H1 (cell line): Measurements from ENCODE around the gene MRM2. TPM values are rescaled to one million over a fixed set of nuclear protein-coding genes. Genes with fewer than 3 reads are reported as not detected.

Experiments
- CTCF ChIA-PET: fragments of 300-600 bp; sonication (Branson Sonifier 250); formaldehyde crosslinking; loops from one replicate; lab custom pipeline; 2021; ENCODE audit not compliant: partially characterized antibody; lab: Charles Lee
- POLR2A ChIA-PET: fragments of 300-600 bp; sonication (Branson Sonifier 250); formaldehyde crosslinking; loops from one replicate; lab custom pipeline; 2021; ENCODE audit warnings: inconsistent platforms; ENCODE audit not compliant: partially characterized antibody; lab: Charles Lee
- DNase-seq, 2 experiments: peaks; one replicate each; pipeline versions ENCODE4 v3.0.0 to v3.0.0-alpha.2; 2010 to 2022; ENCODE audit warnings: low spot score in 2 of 2, low read depth in 1 of 2, mixed read lengths in 1 of 2
- FAIRE-seq: peaks from 2 replicates; lab custom pipeline; 2011; peaks lifted over from hg19 to GRCh38; lab: Jason Lieb, UNC
- H2AFZ ChIP-seq: 2 replicates; pipeline ENCODE4 v1.8.1; 2012; ENCODE audit warnings: low read length, inconsistent platforms
- H2AK5ac ChIP-seq: 2 replicates; pipeline ENCODE4 v1.6.1; 2013; ENCODE audit warnings: low read depth, low read length
- H2BK120ac ChIP-seq: replicated peaks from 2 replicates; pipeline ENCODE3; 2013; ENCODE audit warnings: low read depth, low read length, inconsistent platforms
- H2BK12ac ChIP-seq: 2 replicates; pipeline ENCODE4 v1.6.1; 2013; ENCODE audit warnings: low read depth, low read length
- H2BK15ac ChIP-seq: 2 replicates; pipeline ENCODE4 v1.6.1; 2013; ENCODE audit warnings: low read length
- H2BK20ac ChIP-seq: 2 replicates; pipeline ENCODE4 v1.6.1; 2013; ENCODE audit warnings: low read length
- H2BK5ac ChIP-seq: 2 replicates; pipeline ENCODE4 v1.6.1; 2013; ENCODE audit warnings: low read depth, low read length
- H3K14ac ChIP-seq: 2 replicates; pipeline ENCODE4 v1.6.1; 2013; ENCODE audit warnings: inconsistent platforms; ENCODE audit not compliant: insufficient read length
- H3K18ac ChIP-seq: 2 replicates; pipeline ENCODE4 v1.6.1; 2013; ENCODE audit warnings: low read length; ENCODE audit errors: extremely low read depth
- H3K23ac ChIP-seq: 2 replicates; pipeline ENCODE4 v1.6.1; 2013; ENCODE audit warnings: inconsistent platforms; ENCODE audit not compliant: insufficient read length
- H3K23me2 ChIP-seq: 2 replicates; pipeline ENCODE4 v1.6.1; 2013; ENCODE audit warnings: low read depth, low read length
- H3K27ac ChIP-seq: 2 replicates; pipeline ENCODE4 v1.6.1; 2011; ENCODE audit warnings: low read depth, low read length, inconsistent platforms
- H3K27me3 ChIP-seq, 4 experiments: replicated peaks in 1 of 4; 1 replicate in 1 of 4; 2 replicates in 3 of 4; pipeline versions ENCODE4 v1.6.1 to v1.8.1; 2011 to 2013; ENCODE audit warnings: low read length in 3 of 4, mild to moderate bottlenecking in 3 of 4, inconsistent platforms in 2 of 4, mixed read lengths in 2 of 4, moderate library complexity in 1 of 4; ENCODE audit not compliant: control insufficient read depth in 3 of 4, insufficient read depth in 3 of 4; ENCODE audit errors: extremely low read depth in 1 of 4
- H3K36me3 ChIP-seq, 4 experiments: 2 replicates each; pipeline versions ENCODE4 v1.6.1 to v1.8.1; 2011 to 2013; ENCODE audit warnings: mild to moderate bottlenecking in 4 of 4, low read length in 3 of 4, moderate library complexity in 2 of 4, control low read depth in 1 of 4, inconsistent platforms in 1 of 4; ENCODE audit not compliant: insufficient read depth in 4 of 4, control insufficient read depth in 2 of 4
- H3K4ac ChIP-seq: replicated peaks from 2 replicates; pipeline ENCODE3; 2013; ENCODE audit warnings: low read length, low read depth, mixed read lengths, inconsistent platforms; ENCODE audit not compliant: insufficient read length
- H3K4me1 ChIP-seq, 4 experiments: replicated peaks in 1 of 4; 1 replicate in 1 of 4; 2 replicates in 3 of 4; pipeline versions ENCODE4 v1.6.1 to v1.8.1; 2011 to 2013; ENCODE audit warnings: low read length in 3 of 4, inconsistent platforms in 2 of 4, mixed read lengths in 1 of 4; ENCODE audit not compliant: insufficient read depth in 4 of 4, control insufficient read depth in 3 of 4
- H3K4me2 ChIP-seq, 2 experiments: 2 replicates each; pipeline versions ENCODE4 v1.6.1 to v1.8.1; 2011 to 2013; ENCODE audit warnings: low read depth in 2 of 2, low read length in 2 of 2, control low read depth in 1 of 2, inconsistent platforms in 1 of 2, mild to moderate bottlenecking in 1 of 2; ENCODE audit not compliant: insufficient read depth in 1 of 2
- H3K4me3 ChIP-seq, 4 experiments: fragments of 200-600, 300-600 bp in 1 of 4; sonication (generic), shearing (Covaris generic), sonication (Bioruptor Twin) in 1 of 4; 2 replicates each; pipeline versions ENCODE4 v1.5.1 to v1.8.1; 2011 to 2016; ENCODE audit warnings: low read length in 4 of 4, low read depth in 3 of 4, control low read depth in 2 of 4, inconsistent platforms in 2 of 4, mild to moderate bottlenecking in 2 of 4, mixed read lengths in 1 of 4, moderate library complexity in 1 of 4; ENCODE audit not compliant: insufficient read depth in 2 of 4; ENCODE audit errors: extremely low read depth in 1 of 4
- H3K56ac ChIP-seq: replicated peaks from 2 replicates; pipeline ENCODE3; 2013; ENCODE audit warnings: low read depth, mild to moderate bottlenecking, mixed read lengths, low read length, inconsistent platforms; ENCODE audit not compliant: insufficient read length
- H3K79me1 ChIP-seq: 2 replicates; pipeline ENCODE4 v1.6.1; 2013; ENCODE audit warnings: low read depth, low read length, control low read depth
- H3K79me2 ChIP-seq, 2 experiments: 2 replicates each; pipeline versions ENCODE4 v1.6.1 to v1.8.1; 2012 to 2013; ENCODE audit warnings: low read length in 2 of 2, mild to moderate bottlenecking in 2 of 2, inconsistent platforms in 1 of 2; ENCODE audit not compliant: insufficient read depth in 2 of 2, control insufficient read depth in 1 of 2
- H3K9ac ChIP-seq, 4 experiments: replicated peaks in 1 of 4; 1 replicate in 1 of 4; 2 replicates in 3 of 4; pipeline versions ENCODE4 v1.6.1 to v1.8.1; 2011 to 2013; ENCODE audit warnings: low read depth in 3 of 4, low read length in 3 of 4, control low read depth in 2 of 4, mild to moderate bottlenecking in 2 of 4, moderate library complexity in 2 of 4, inconsistent platforms in 1 of 4; ENCODE audit errors: extremely low read depth in 1 of 4
- H3K9me3 ChIP-seq, 2 experiments: 2 replicates each; pipeline versions ENCODE4 v1.6.1 to v1.8.1; 2012 to 2013; ENCODE audit warnings: mild to moderate bottlenecking in 2 of 2, moderate library complexity in 2 of 2, control low read depth in 1 of 2, inconsistent platforms in 1 of 2, low read depth in 1 of 2, low read length in 1 of 2, mixed read lengths in 1 of 2; ENCODE audit not compliant: insufficient read depth in 2 of 2
- H4K20me1 ChIP-seq, 2 experiments: replicated peaks in 1 of 2; 2 replicates each; pipeline versions ENCODE3 to v1.8.1; 2011 to 2013; ENCODE audit warnings: inconsistent platforms in 2 of 2, low read length in 2 of 2, mild to moderate bottlenecking in 1 of 2; ENCODE audit not compliant: insufficient read depth in 2 of 2, control insufficient read depth in 1 of 2
- H4K5ac ChIP-seq: 2 replicates; pipeline ENCODE4 v1.6.1; 2013; ENCODE audit warnings: low read length, low read depth, mixed read lengths, inconsistent platforms; ENCODE audit not compliant: insufficient read length
- H4K8ac ChIP-seq: 2 replicates; pipeline ENCODE4 v1.8.0; 2013; ENCODE audit warnings: mild to moderate bottlenecking, moderate library complexity, low read length, inconsistent platforms; ENCODE audit not compliant: insufficient read depth; ENCODE audit errors: extremely low read depth
- H4K91ac ChIP-seq: replicated peaks from 2 replicates; pipeline ENCODE3; 2013; ENCODE audit warnings: low read length, mixed read lengths, inconsistent platforms; ENCODE audit not compliant: insufficient read length
- ATF3 ChIP-seq: IDR thresholded peaks from 2 replicates; pipeline ENCODE4 v1.6.1; 2011; ENCODE audit warnings: low read depth, mild to moderate bottlenecking, low read length; ENCODE audit not compliant: insufficient read depth
- CBX8 ChIP-seq: fragments of 300-800, 300-1000 bp; sonication (generic); IDR thresholded peaks from 2 replicates; pipeline ENCODE4 v1.7.1; 2016; ENCODE audit warnings: low read depth, low read length, borderline replicate concordance
- CEBPB ChIP-seq: IDR thresholded peaks from 2 replicates; pipeline ENCODE4 v1.6.1; 2012; ENCODE audit warnings: low read depth, low read length
- CHD1 ChIP-seq: IDR thresholded peaks from 2 replicates; pipeline ENCODE4 v1.6.1; 2012; ENCODE audit warnings: low read depth, low read length, improper control_type of control experiment
- EP300 ChIP-seq, 2 experiments: IDR thresholded peaks; 1 replicate in 1 of 2; 2 replicates in 1 of 2; pipeline ENCODE4 v1.6.1; 2011 to 2012; ENCODE audit warnings: low read depth in 2 of 2, low read length in 2 of 2, mild to moderate bottlenecking in 2 of 2, borderline replicate concordance in 1 of 2, inconsistent platforms in 1 of 2, moderate library complexity in 1 of 2
- MAFK ChIP-seq: IDR thresholded peaks from 2 replicates; pipeline ENCODE4 v1.6.1; 2012; ENCODE audit warnings: low read depth, mild to moderate bottlenecking, improper control_type of control experiment, low read length
- SIN3A ChIP-seq, 2 experiments: IDR thresholded peaks in 1 of 2; conservative IDR thresholded peaks in 1 of 2; 2 replicates each; pipeline ENCODE4 v1.6.1; 2011 to 2012; ENCODE audit warnings: low read length in 2 of 2, improper control_type of control experiment in 1 of 2, low read depth in 1 of 2, mild to moderate bottlenecking in 1 of 2
- ZNF274 ChIP-seq: IDR thresholded peaks from 2 replicates; pipeline ENCODE4 v1.7.0; 2012; ENCODE audit warnings: low read length, borderline replicate concordance; ENCODE audit errors: extremely low read depth
- WGBS, 2 experiments: shearing (Covaris generic) in 1 of 2; methylation state at CpG; one replicate each; pipeline versions ENCODE4 v1.1.6 to v1.1.7; 2013 to 2015; ENCODE audit warnings: low lambda C conversion rate in 2 of 2, mixed read lengths in 2 of 2, inconsistent platforms in 1 of 2, low coverage in 1 of 2, missing lambda C conversion rate in 1 of 2; ENCODE audit not compliant: insufficient replicate concordance in 2 of 2, insufficient coverage in 1 of 2, insufficient read length in 1 of 2; ENCODE audit errors: extremely low coverage in 1 of 2, missing lambda C conversion rate in 1 of 2; 5-methylcytosine and 5-hydroxymethylcytosine counted together
- polyA plus RNA-seq, 7 experiments: library from polyadenylated mRNA; depleted of rRNA in 3 of 7; stranded (reverse) in 5 of 7; unstranded in 2 of 7; fragments of >200 nt in 5 of 7; fragments of 200-250 nt in 2 of 7; gene quantifications; 1 replicate in 5 of 7; 2 replicates in 1 of 7; 4 replicates in 1 of 7; pipeline versions ENCODE4 v1.2.1 to v1.2.3, GENCODE V29; 2011 to 2013; ENCODE audit warnings: missing spikeins in 2 of 7, mixed read lengths in 2 of 7
- total RNA-seq: library from RNA; stranded (reverse); fragmentation: NEBNext Ultra II Directional; extraction: Animal tissue kit (Norgen Biotek cat#: 25700); gene quantifications from 2 replicates; pipeline ENCODE4 v1.2.1, GENCODE V29; 2021
- TF ChIP-seq, protein P1 (sequence below): IDR thresholded peaks from 2 replicates; pipeline ENCODE4 v1.6.1; 2012; ENCODE audit warnings: inconsistent platforms

The MRM2 gene
- total and polyA plus RNA-seq, 2 of the 8 experiments (the other 6 are each of a cell fraction or from before 2014, with no cell fraction given): 17.2 to 38.6 TPM

DNA sequence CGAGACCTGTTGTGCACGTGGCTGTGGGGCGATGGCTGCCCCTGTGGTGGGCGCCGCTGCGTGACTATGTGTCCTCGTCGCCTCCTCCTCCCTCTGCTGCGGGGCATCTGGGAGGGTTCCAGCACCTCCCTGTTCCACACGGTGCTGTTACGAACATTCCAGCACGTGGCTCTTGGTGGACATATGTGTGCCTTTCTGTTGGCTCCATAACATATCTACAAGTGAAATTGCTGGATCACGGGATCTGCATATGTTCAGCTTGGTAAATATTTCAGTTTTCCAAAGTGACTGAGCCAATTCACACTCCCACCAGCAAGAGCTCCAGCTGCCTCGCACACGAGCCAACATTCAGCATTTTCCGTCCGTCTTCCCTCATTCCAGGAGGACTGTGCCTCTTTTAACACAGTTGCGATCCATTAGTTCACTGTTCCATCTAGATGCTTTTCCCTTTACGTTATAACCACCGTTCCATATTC, 47.1 kb upstream of the MRM2 start:
- Histone ChIP-seq H2BK20ac (no peak overlapping the region), H3K9ac (no peak overlapping the region), H3K27ac (no peak overlapping the region), H3K4ac (no peak overlapping the region), H3K4me2 (no peak overlapping the region), H3K18ac (no peak overlapping the region), H3K23ac (no peak overlapping the region), H4K20me1 (peaks cover 0 to 6% of the 10 kb centered on the region in 2 experiments), H4K8ac (peak overlapping the region; percentile 89; the same call in 1 of the 2 replicates), H3K79me1 (0 out of 2 replicates have a peak, but pooled peaks cover 6% of the 10 kb centered on the region), H2BK5ac (no peak overlapping the region), H3K14ac (no peak overlapping the region), H2BK120ac (no peak overlapping the region), H3K36me3 (no peaks in the 10 kb centered on the region), H2AFZ (no peak overlapping the region), H2BK15ac (no peak overlapping the region), H3K23me2 (no peaks in the 10 kb centered on the region; the same call in 1 of the 2 replicates), H3K79me2 (0 out of 4 replicates have a peak, but pooled peaks cover 0 to 2% of the 10 kb centered on the region in 2 experiments), H3K9me3 (no peaks in the 10 kb centered on the region; a peak in 1 of 4 replicates), H4K91ac (no peak overlapping the region), H3K4me3 (no peak overlapping the region), H3K4me1 (no peaks in the 10 kb centered on the region), H3K27me3 (no peaks in the 10 kb centered on the region; a peak in 1 of 7 replicates), H3K56ac (no peak overlapping the region), H2BK12ac (no peak overlapping the region), H4K5ac (no peak overlapping the region), H2AK5ac (no peak overlapping the region)
- CTCF ChIA-PET: interaction anchor here (1.0 to 1.6 kb wide), 2 partner anchors 9 to 15 kb away, joined by 3 to 4 read pairs; no protein-coding TSS in a partner anchor
- DNase-seq (no peak), FAIRE-seq (no peak)
- WGBS, 2 experiments: 93% methylated on average over 19 of the region's 20 CpGs; no CpG with 5 or more reads in 1 of the 2 experiments
- POLR2A ChIA-PET: interaction anchor here (1.1 to 2.1 kb wide), 2 partner anchors 12 to 48 kb away, joined by 4 to 8 read pairs; no protein-coding TSS in a partner anchor
- no peak for TF ChIP-seq ZNF274
- TF ChIP-seq CEBPB: no peak
- TF ChIP-seq ATF3: no peak
- TF ChIP-seq EP300 (IDR thresholded peaks at IDR 0.05; ENCODE audit: borderline replicate concordance in 1 of 2, low read depth in 2 of 2, low read length in 2 of 2): no peak
- TF ChIP-seq CBX8: no peak
- TF ChIP-seq CHD1: no peak
- TF ChIP-seq, protein P1, sequence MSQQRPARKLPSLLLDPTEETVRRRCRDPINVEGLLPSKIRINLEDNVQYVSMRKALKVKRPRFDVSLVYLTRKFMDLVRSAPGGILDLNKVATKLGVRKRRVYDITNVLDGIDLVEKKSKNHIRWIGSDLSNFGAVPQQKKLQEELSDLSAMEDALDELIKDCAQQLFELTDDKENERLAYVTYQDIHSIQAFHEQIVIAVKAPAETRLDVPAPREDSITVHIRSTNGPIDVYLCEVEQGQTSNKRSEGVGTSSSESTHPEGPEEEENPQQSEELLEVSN: no peak
- no peak for TF ChIP-seq MAFK
- TF ChIP-seq SIN3A (conservative IDR thresholded peaks at IDR 0.05 in 1 of 2, IDR thresholded peaks at IDR 0.05 in 1 of 2; ENCODE audit: low read depth in 1 of 2, low read length in 2 of 2): no peak
